Measurements from ENCODE around the gene FOXRED2.

The FOXRED2 gene

GRCh38 chr22:36512991-36513390, 6.2 kb upstream of the FOXRED2 start:
- Histone ChIP-seq H3K4me3 (ENCODE audit: low read depth in 1 of 2, low read length in 1 of 2) (no peak overlapping the region), H3K4me1 (ENCODE audit: control insufficient read depth in 1 of 2, insufficient read depth in 1 of 2, low read depth in 1 of 2, low read length in 1 of 2) (no peaks in the 10 kb centered on the region), H3K27me3 (no peaks in the 10 kb centered on the region), H3K27ac (no peak overlapping the region), H3K9me3 (no peaks in the 10 kb centered on the region), H3K36me3 (peaks cover 77% of the 10 kb centered on the region)
- TF ChIP-seq, protein P1, sequence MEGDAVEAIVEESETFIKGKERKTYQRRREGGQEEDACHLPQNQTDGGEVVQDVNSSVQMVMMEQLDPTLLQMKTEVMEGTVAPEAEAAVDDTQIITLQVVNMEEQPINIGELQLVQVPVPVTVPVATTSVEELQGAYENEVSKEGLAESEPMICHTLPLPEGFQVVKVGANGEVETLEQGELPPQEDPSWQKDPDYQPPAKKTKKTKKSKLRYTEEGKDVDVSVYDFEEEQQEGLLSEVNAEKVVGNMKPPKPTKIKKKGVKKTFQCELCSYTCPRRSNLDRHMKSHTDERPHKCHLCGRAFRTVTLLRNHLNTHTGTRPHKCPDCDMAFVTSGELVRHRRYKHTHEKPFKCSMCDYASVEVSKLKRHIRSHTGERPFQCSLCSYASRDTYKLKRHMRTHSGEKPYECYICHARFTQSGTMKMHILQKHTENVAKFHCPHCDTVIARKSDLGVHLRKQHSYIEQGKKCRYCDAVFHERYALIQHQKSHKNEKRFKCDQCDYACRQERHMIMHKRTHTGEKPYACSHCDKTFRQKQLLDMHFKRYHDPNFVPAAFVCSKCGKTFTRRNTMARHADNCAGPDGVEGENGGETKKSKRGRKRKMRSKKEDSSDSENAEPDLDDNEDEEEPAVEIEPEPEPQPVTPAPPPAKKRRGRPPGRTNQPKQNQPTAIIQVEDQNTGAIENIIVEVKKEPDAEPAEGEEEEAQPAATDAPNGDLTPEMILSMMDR (IDR thresholded peaks at IDR 0.05) = no peak

DNA sequence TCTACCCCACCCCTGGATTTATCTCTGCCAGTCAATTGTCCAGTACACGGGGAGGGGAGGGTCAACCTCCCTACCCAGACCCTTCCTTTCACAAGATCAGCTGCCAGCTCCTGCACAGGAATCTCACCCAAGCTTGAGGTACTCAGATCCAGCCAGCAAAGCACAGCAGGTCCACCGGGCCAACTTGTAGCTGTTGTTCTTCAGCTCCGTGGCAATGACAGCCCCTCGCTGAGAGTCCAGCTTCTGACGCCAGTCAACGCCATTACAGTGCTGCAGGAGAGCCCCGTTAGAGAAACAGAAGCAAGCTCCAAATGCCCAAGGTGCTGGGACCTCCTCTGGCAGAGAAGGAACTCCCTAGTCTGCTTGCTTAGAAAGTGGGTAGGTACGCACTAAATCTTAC, 5.5 kb upstream of the FOXRED2 start:
- no peaks in the 10 kb centered on the region for H3K9me3 ChIP-seq
- no peaks in the 10 kb centered on the region for H3K27me3 ChIP-seq
- no peak overlapping the region for H3K4me3 ChIP-seq (ENCODE audit: low read depth in 1 of 2, low read length in 1 of 2)
- TF ChIP-seq, protein P1 (IDR thresholded peaks at IDR 0.05) = no peak
- H3K36me3 ChIP-seq = peaks cover 71% of the 10 kb centered on the region
- no peak overlapping the region for H3K27ac ChIP-seq
- peaks cover 1 to 2% of the 10 kb centered on the region in 2 experiments for H3K4me1 ChIP-seq (ENCODE audit: control insufficient read depth in 1 of 2, insufficient read depth in 1 of 2, low read depth in 1 of 2, low read length in 1 of 2)

DNA sequence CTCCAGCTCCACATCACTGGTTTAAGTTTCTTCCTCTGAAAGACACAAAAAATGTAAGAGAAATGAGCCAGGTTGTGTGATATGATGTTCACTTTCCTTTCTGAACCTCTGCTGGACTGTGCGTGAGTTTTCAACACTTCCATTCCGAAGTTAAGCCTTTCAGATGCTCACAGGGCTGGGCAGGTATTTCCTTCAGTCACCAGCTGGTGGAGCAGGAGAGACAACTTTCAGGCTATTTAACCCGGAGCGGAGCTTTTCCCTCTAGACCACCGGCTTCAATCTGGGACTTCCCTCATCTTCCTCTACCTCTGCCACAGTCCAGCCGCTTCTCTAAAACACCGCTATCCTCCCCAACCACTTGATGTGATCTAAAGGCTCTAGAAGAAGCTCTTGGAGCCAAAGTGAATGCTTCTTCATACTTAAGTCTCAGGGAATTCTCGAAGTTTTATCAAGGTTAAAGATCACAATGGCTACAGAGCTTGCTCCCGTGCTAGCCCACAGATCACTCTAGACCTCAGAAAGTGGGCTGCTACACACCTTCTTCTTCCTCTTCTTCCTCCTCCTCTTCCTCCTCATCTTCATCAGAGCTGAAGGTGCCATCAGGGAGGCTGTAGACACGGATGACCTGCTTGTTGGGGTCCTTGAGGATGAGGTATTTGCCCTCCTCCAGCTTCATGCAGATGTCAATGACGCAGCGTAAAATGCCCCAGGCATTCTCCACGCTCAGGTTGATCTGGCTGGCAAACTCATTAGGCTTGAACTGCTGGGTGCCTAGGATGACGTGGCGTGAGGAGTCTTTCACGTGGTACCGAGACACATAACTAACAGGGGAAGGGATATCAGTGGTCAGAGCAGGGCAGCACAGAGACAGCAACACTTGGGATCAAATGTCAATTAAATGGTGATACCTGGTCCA, 4.4 kb upstream of the FOXRED2 start:
- no peak overlapping the region for H3K4me3 ChIP-seq (ENCODE audit: low read depth in 1 of 2, low read length in 1 of 2)
- TF ChIP-seq, protein P1 (IDR thresholded peaks at IDR 0.05) = no peak
- no peak overlapping the region for H3K27ac ChIP-seq
- no peaks in the 10 kb centered on the region for H3K27me3 ChIP-seq
- no peaks in the 10 kb centered on the region for H3K9me3 ChIP-seq
- peaks cover 9 to 12% of the 10 kb centered on the region in 2 experiments for H3K4me1 ChIP-seq (ENCODE audit: control insufficient read depth in 1 of 2, insufficient read depth in 1 of 2, low read depth in 1 of 2, low read length in 1 of 2)
- peaks cover 60% of the 10 kb centered on the region for H3K36me3 ChIP-seq

DNA sequence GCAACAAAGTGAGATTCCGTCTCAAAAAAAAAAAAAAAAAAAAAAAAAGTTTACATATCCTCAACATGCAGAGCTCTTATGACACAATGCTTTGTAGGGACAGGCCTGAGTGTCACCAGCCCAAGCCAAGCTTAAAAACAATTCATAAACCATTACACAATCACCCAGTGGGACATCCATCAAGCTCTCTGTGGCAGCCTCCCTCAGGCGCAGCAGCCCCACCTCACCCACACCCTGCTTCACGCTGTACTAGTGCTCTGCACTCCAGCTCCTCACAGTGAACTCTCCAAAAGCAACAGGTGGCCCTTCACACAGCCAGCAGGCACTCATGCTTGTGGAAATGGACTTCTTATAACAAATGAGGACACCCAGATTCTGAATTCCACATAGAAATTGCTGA, 3.5 kb upstream of the FOXRED2 start:
- TF ChIP-seq, protein P1 (IDR thresholded peaks at IDR 0.05) = no peak
- Histone ChIP-seq H3K36me3 (peaks cover 51% of the 10 kb centered on the region), H3K27ac (no peak overlapping the region), H3K9me3 (no peaks in the 10 kb centered on the region), H3K4me3 (ENCODE audit: low read depth in 1 of 2, low read length in 1 of 2) (no peak overlapping the region), H3K27me3 (no peaks in the 10 kb centered on the region), H3K4me1 (ENCODE audit: control insufficient read depth in 1 of 2, insufficient read depth in 1 of 2, low read depth in 1 of 2, low read length in 1 of 2) (peaks cover 9 to 14% of the 10 kb centered on the region in 2 experiments)

DNA sequence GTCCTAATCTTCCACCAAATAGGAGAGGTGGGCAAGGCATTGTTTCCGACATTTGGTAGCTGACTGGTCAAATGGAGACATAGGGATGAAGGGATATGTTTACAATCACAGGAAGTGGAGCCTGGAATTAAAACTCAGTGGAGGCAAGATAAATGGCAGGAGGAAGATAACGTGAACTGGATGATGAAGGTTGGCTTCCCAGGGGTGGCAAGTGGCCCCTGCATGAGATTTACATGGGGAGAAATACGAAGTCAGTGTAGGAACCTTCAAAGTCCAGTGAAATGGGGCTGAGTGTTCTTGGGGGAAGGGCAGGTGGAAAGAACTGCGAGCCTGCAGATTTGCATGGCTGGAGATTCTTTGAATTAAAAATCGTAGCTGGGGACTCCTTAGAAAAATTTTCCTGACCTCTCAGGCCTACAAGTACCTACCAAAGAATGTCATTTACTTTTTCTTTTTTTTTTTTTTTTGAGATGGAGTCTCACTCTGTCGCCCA, 724 bp upstream of the FOXRED2 start:
- H3K9me3 ChIP-seq = no peaks in the 10 kb centered on the region
- H3K27ac ChIP-seq = no peak overlapping the region
- peak overlapping the region; percentile 66 to 78 for H3K4me3 ChIP-seq (ENCODE audit: low read depth in 1 of 2, low read length in 1 of 2)
- peaks cover 23% of the 10 kb centered on the region for H3K36me3 ChIP-seq
- H3K4me1 ChIP-seq (ENCODE audit: control insufficient read depth in 1 of 2, insufficient read depth in 1 of 2, low read depth in 1 of 2, low read length in 1 of 2) = peaks cover 9 to 14% of the 10 kb centered on the region in 2 experiments
- H3K27me3 ChIP-seq = no peaks in the 10 kb centered on the region
- TF ChIP-seq, protein P1 (IDR thresholded peaks at IDR 0.05) = no peak
